Osteocyte (in vitro differentiated cells): ENCODE measurements around the gene AOPEP. TPM values are rescaled to one million over a fixed set of nuclear protein-coding genes. Genes with fewer than 3 reads are reported as not detected.

Experiments used
- DNase-seq: peaks from one replicate; pipeline ENCODE4 v3.0.0; 2021; ENCODE audit warnings: mixed read lengths; ENCODE audit not compliant: unreplicated experiment; ENCODE audit errors: extremely low spot score
- H3K27ac Mint-ChIP-seq: one replicate; pipeline ENCODE4 v1.8.0; 2021; ENCODE audit warnings: mild to moderate bottlenecking, mixed read lengths; ENCODE audit not compliant: unreplicated experiment
- H3K27me3 Mint-ChIP-seq: one replicate; pipeline ENCODE4 v1.8.0; 2021; ENCODE audit warnings: mixed read lengths; ENCODE audit not compliant: unreplicated experiment
- H3K36me3 Mint-ChIP-seq: one replicate; pipeline ENCODE4 v1.8.0; 2021; ENCODE audit warnings: mixed read lengths; ENCODE audit not compliant: unreplicated experiment
- H3K4me1 Mint-ChIP-seq: one replicate; pipeline ENCODE4 v1.8.0; 2021; ENCODE audit warnings: mixed read lengths; ENCODE audit not compliant: unreplicated experiment
- H3K4me3 Mint-ChIP-seq: one replicate; pipeline ENCODE4 v1.8.0; 2021; ENCODE audit warnings: mild to moderate bottlenecking, moderate library complexity, mixed read lengths; ENCODE audit not compliant: unreplicated experiment
- H3K9me3 Mint-ChIP-seq: one replicate; pipeline ENCODE4 v1.8.0; 2021; ENCODE audit warnings: mixed read lengths; ENCODE audit not compliant: unreplicated experiment
- CTCF ChIP-seq: fragments of 200-600 bp; sonication (generic); IDR thresholded peaks from 2 replicates; pipeline ENCODE4 v1.5.0; 2021; ENCODE audit warnings: antibody characterized with exemption, mild to moderate bottlenecking, moderate library complexity
- total RNA-seq: library from RNA; stranded (reverse); gene quantifications from 2 replicates; pipeline ENCODE4 v1.2.1, GENCODE V29; 2021

AOPEP gene
- total RNA-seq, 1 donor from 2014 or later = 108 TPM

- TF ChIP-seq CTCF = no peak
- no peak overlapping the region for H3K4me3 Mint-ChIP-seq
- no peaks in the 10 kb centered on the region for H3K9me3 Mint-ChIP-seq
- H3K36me3 Mint-ChIP-seq = no peaks in the 10 kb centered on the region
- H3K27ac Mint-ChIP-seq = peak overlapping the region; percentile 66
- no peaks in the 10 kb centered on the region for H3K27me3 Mint-ChIP-seq
- H3K4me1 Mint-ChIP-seq = peaks cover 52% of the 10 kb centered on the region
- DNase-seq = no peak
Measured at GRCh38 chr9:94879230-94879629, 152.7 kb downstream of the AOPEP start.

GRCh38 chr9:94881023-94881422 is 154.5 kb downstream of the AOPEP start:
- DNase-seq = no peak
- no peak for TF ChIP-seq CTCF
- H3K27me3 Mint-ChIP-seq = no peaks in the 10 kb centered on the region
- H3K9me3 Mint-ChIP-seq = no peaks in the 10 kb centered on the region
- H3K4me3 Mint-ChIP-seq = no peak overlapping the region
- peak overlapping the region; percentile 72 for H3K27ac Mint-ChIP-seq
- peaks cover 48% of the 10 kb centered on the region for H3K4me1 Mint-ChIP-seq
- no peaks in the 10 kb centered on the region for H3K36me3 Mint-ChIP-seq

- H3K27me3 Mint-ChIP-seq = no peaks in the 10 kb centered on the region
- TF ChIP-seq CTCF = no peak
- peak overlapping the region; percentile 72 for H3K27ac Mint-ChIP-seq
- no peak for DNase-seq
- H3K36me3 Mint-ChIP-seq = no peaks in the 10 kb centered on the region
- H3K4me1 Mint-ChIP-seq = peaks cover 48% of the 10 kb centered on the region
- H3K9me3 Mint-ChIP-seq = no peaks in the 10 kb centered on the region
- no peak overlapping the region for H3K4me3 Mint-ChIP-seq
Measured at GRCh38 chr9:94881454-94881853, 155.0 kb downstream of the AOPEP start.

GRCh38 chr9:94881940-94882339 is 155.4 kb downstream of the AOPEP start:
- Mint-ChIP-seq H3K27ac (peak overlapping the region; percentile 72), H3K4me3 (no peak overlapping the region), H3K4me1 (peaks cover 48% of the 10 kb centered on the region), H3K9me3 (no peaks in the 10 kb centered on the region), H3K36me3 (no peaks in the 10 kb centered on the region), H3K27me3 (no peaks in the 10 kb centered on the region)
- DNase-seq = no peak
- no peak for TF ChIP-seq CTCF

GRCh38 chr9:94882966-94883641 is 156.6 kb downstream of the AOPEP start:
- DNase-seq = no peak
- no peaks in the 10 kb centered on the region for H3K36me3 Mint-ChIP-seq
- no peaks in the 10 kb centered on the region for H3K9me3 Mint-ChIP-seq
- peaks cover 52% of the 10 kb centered on the region for H3K4me1 Mint-ChIP-seq
- H3K27ac Mint-ChIP-seq = peak overlapping the region; percentile 47
- no peak overlapping the region for H3K4me3 Mint-ChIP-seq
- TF ChIP-seq CTCF = no peak
- H3K27me3 Mint-ChIP-seq = no peaks in the 10 kb centered on the region
